Skeletal muscle cell (primary cell): ENCODE data around the gene APLP1.
"Not testable (repeated sequence)": the region's sequence is repeated elsewhere in the genome, so short reads cannot be mapped to it uniquely, and the experiment has no call there.

Experiments used
- DNase-seq: peaks from one replicate; pipeline ENCODE4 v3.0.0-alpha.2; 2010; ENCODE audit warnings: low read depth
- H3K4me3 ChIP-seq: 2 replicates; pipeline ENCODE4 v1.5.1; 2011; ENCODE audit warnings: low read depth, mild to moderate bottlenecking, control low read depth, low read length, moderate library complexity

Gene APLP1

GRCh38 chr19:35874392-35874930 is 6.1 kb downstream of the APLP1 start:
- H3K4me3 ChIP-seq, result no peak overlapping the region
- no peak for DNase-seq

GRCh38 chr19:35879068-35879467 is 10.7 kb downstream of the APLP1 start:
- no peak overlapping the region for H3K4me3 ChIP-seq
- no peak for DNase-seq

GRCh38 chr19:35879770-35880317 is 11.5 kb downstream of the APLP1 start:
- H3K4me3 ChIP-seq, result no peak overlapping the region
- peak; percentile 60 for DNase-seq

GRCh38 chr19:35882114-35882832 is 13.9 kb downstream of the APLP1 start:
- peak; percentile 51 for DNase-seq
- no peak overlapping the region for H3K4me3 ChIP-seq

GRCh38 chr19:35883882-35884281 is 15.5 kb downstream of the APLP1 start:
- H3K4me3 ChIP-seq, result no peak overlapping the region

GRCh38 chr19:35885225-35885738 is 16.9 kb downstream of the APLP1 start:
- no peak overlapping the region for H3K4me3 ChIP-seq
- no peak for DNase-seq

More at GRCh38 chr19:35883882-35884281, 15.5 kb downstream of the APLP1 start:
- DNase-seq, result no peak

GRCh38 chr19:35885904-35886303 is 17.5 kb downstream of the APLP1 start:
- DNase-seq, result no peak

GRCh38 chr19:35887197-35887596 is 18.8 kb downstream of the APLP1 start:
- no peak for DNase-seq
- no peak overlapping the region for H3K4me3 ChIP-seq

More at GRCh38 chr19:35885904-35886303, 17.5 kb downstream of the APLP1 start:
- H3K4me3 ChIP-seq, result no peak overlapping the region

GRCh38 chr19:35888398-35888797 is 20.0 kb downstream of the APLP1 start:
- DNase-seq, result no peak
- H3K4me3 ChIP-seq, result no peak overlapping the region

- no peak overlapping the region for H3K4me3 ChIP-seq
- no peak for DNase-seq
Observed at GRCh38 chr19:35889370-35890112, 21.2 kb downstream of the APLP1 start.

GRCh38 chr19:35890113-35890650 is 21.8 kb downstream of the APLP1 start:
- H3K4me3 ChIP-seq, result no peak overlapping the region
- DNase-seq, result no peak

GRCh38 chr19:35891819-35892218 is 23.4 kb downstream of the APLP1 start:
- not testable (repeated sequence) for DNase-seq, H3K4me3 ChIP-seq

- no peak overlapping the region for H3K4me3 ChIP-seq
- DNase-seq, result no peak
Observed at GRCh38 chr19:35894342-35894741, 26.0 kb downstream of the APLP1 start.

GRCh38 chr19:35895911-35896642 is 27.7 kb downstream of the APLP1 start:
- no peak for DNase-seq
- no peak overlapping the region for H3K4me3 ChIP-seq

GRCh38 chr19:35896643-35897040 is 28.3 kb downstream of the APLP1 start:
- H3K4me3 ChIP-seq, result no peak overlapping the region
- DNase-seq, result no peak

GRCh38 chr19:35897706-35898451 is 29.5 kb downstream of the APLP1 start:
- H3K4me3 ChIP-seq, result peak overlapping the region; percentile 78
- no peak for DNase-seq

- DNase-seq, result no peak
- H3K4me3 ChIP-seq, result peak overlapping the region; percentile 78
Observed at GRCh38 chr19:35898499-35898809, 30.1 kb downstream of the APLP1 start.

- peak; percentile 36 for DNase-seq
- H3K4me3 ChIP-seq, result peak overlapping the region; percentile 78
Observed at GRCh38 chr19:35899547-35900214, 31.3 kb downstream of the APLP1 start.
